DOHH2 (cell line): ENCODE results near the gene ECT2L.

Experiments
- H3F3A ChIP-seq: fragments of 200-600 bp; sonication (generic), shearing (Covaris generic); 2 replicates; pipeline ENCODE4 v1.6.0; 2016; ENCODE audit warnings: antibody characterized with exemption, mild to moderate bottlenecking; ENCODE audit not compliant: control insufficient read depth, insufficient read depth
- H3K27ac ChIP-seq: fragments of 200-600 bp; sonication (generic); 2 replicates; pipeline ENCODE4 v1.5.1; 2014; ENCODE audit warnings: low read depth, mild to moderate bottlenecking, low read length, moderate library complexity
- H3K27me3 ChIP-seq: fragments of 200-600 bp; sonication (generic); 2 replicates; pipeline ENCODE4 v1.6.1; 2014; ENCODE audit warnings: mild to moderate bottlenecking, low read length, mixed read lengths; ENCODE audit not compliant: control insufficient read depth
- H3K36me3 ChIP-seq: fragments of 200-600 bp; sonication (generic); 2 replicates; pipeline ENCODE4 v1.6.1; 2014; ENCODE audit warnings: mild to moderate bottlenecking, low read length, moderate library complexity, mixed read lengths; ENCODE audit not compliant: control insufficient read depth
- H3K4me1 ChIP-seq: fragments of 200-600 bp; sonication (generic); 2 replicates; pipeline ENCODE4 v1.6.1; 2014; ENCODE audit warnings: mild to moderate bottlenecking, low read length, mixed read lengths; ENCODE audit not compliant: control insufficient read depth
- H3K4me2 ChIP-seq: fragments of 200-600 bp; sonication (generic); 2 replicates; pipeline ENCODE4 v1.6.0; 2014; ENCODE audit warnings: mild to moderate bottlenecking, low read length, moderate library complexity
- H3K4me3 ChIP-seq: fragments of 200-600 bp; sonication (generic); 2 replicates; pipeline ENCODE4 v1.5.1; 2014; ENCODE audit warnings: mild to moderate bottlenecking, low read length, mixed read lengths
- H3K79me2 ChIP-seq: fragments of 200-600 bp; sonication (generic); 2 replicates; pipeline ENCODE4 v1.6.1; 2014; ENCODE audit warnings: mild to moderate bottlenecking, low read length, mixed read lengths; ENCODE audit not compliant: control insufficient read depth
- H3K9me2 ChIP-seq: fragments of 200-600 bp; sonication (generic); replicated peaks from 2 replicates; pipeline ENCODE4 v1.6.1; 2014; ENCODE audit warnings: mild to moderate bottlenecking, low read length, mixed read lengths; ENCODE audit not compliant: control insufficient read depth
- H3K9me3 ChIP-seq: fragments of 200-600 bp; sonication (generic); 2 replicates; pipeline ENCODE4 v1.6.1; 2014; ENCODE audit warnings: antibody characterized with exemption, low read length, mixed read lengths; ENCODE audit not compliant: control insufficient read depth, insufficient read depth
- H4K20me1 ChIP-seq: fragments of 200-600 bp; sonication (generic); 2 replicates; pipeline ENCODE4 v1.6.0; 2014; ENCODE audit warnings: low read depth, mild to moderate bottlenecking, antibody characterized with exemption, low read length, moderate library complexity; ENCODE audit not compliant: control insufficient read depth, insufficient read depth
- CTCF ChIP-seq: fragments of 200-600 bp; sonication (generic); IDR thresholded peaks from one replicate; pipeline ENCODE4 v1.5.1; 2014; ENCODE audit warnings: antibody characterized with exemption, mild to moderate bottlenecking, low read depth, low read length; ENCODE audit not compliant: poor library complexity, severe bottlenecking
- EZH2phosphoT487 ChIP-seq: fragments of 200-600 bp; sonication (generic); IDR thresholded peaks from 2 replicates; pipeline ENCODE4 v1.6.1; 2017; ENCODE audit warnings: borderline replicate concordance, mild to moderate bottlenecking, antibody characterized with exemption, low read length, moderate library complexity, mixed read lengths

ECT2L gene

GRCh38 chr6:138765896-138766655 is 29.8 kb upstream of the ECT2L start:
- Histone ChIP-seq H3K79me2 (no peaks in the 10 kb centered on the region), H3K4me3 (no peak overlapping the region), H3K9me2 (no peaks in the 10 kb centered on the region), H4K20me1 (no peaks in the 10 kb centered on the region), H3K36me3 (no peaks in the 10 kb centered on the region), H3K27ac (no peak overlapping the region), H3K27me3 (no peaks in the 10 kb centered on the region), H3F3A (peaks cover 2% of the 10 kb centered on the region; the same call in 1 of the 2 replicates), H3K4me2 (no peak overlapping the region), H3K9me3 (no peaks in the 10 kb centered on the region), H3K4me1 (no peaks in the 10 kb centered on the region)
- TF ChIP-seq CTCF, result peak; percentile 73
- no peak for TF ChIP-seq EZH2phosphoT487

GRCh38 chr6:138769102-138769676 is 26.7 kb upstream of the ECT2L start:
- H3K9me3 ChIP-seq, result no peaks in the 10 kb centered on the region
- no peaks in the 10 kb centered on the region for H3K27me3 ChIP-seq
- TF ChIP-seq EZH2phosphoT487 (no peak), CTCF (no peak)
- peaks cover 13% of the 10 kb centered on the region for H3K79me2 ChIP-seq
- peaks cover 12% of the 10 kb centered on the region for H3K4me1 ChIP-seq
- H3F3A ChIP-seq, result peaks cover 2% of the 10 kb centered on the region; the same call in 1 of the 2 replicates
- H3K9me2 ChIP-seq, result no peaks in the 10 kb centered on the region
- no peaks in the 10 kb centered on the region for H4K20me1 ChIP-seq
- H3K27ac ChIP-seq, result no peak overlapping the region
- no peak overlapping the region for H3K4me3 ChIP-seq
- no peak overlapping the region for H3K4me2 ChIP-seq
- H3K36me3 ChIP-seq, result no peaks in the 10 kb centered on the region

- Histone ChIP-seq H3K4me1 (peaks cover 18% of the 10 kb centered on the region), H3K27me3 (no peaks in the 10 kb centered on the region), H3K9me2 (no peaks in the 10 kb centered on the region), H3K4me3 (peak overlapping the region; percentile 86), H3K9me3 (no peaks in the 10 kb centered on the region), H3K27ac (peak overlapping the region; percentile 83), H3K4me2 (peak overlapping the region; percentile 79), H3K79me2 (peaks cover 18% of the 10 kb centered on the region), H4K20me1 (no peaks in the 10 kb centered on the region), H3F3A (peaks cover 2% of the 10 kb centered on the region; the same call in 1 of the 2 replicates), H3K36me3 (no peaks in the 10 kb centered on the region)
- TF ChIP-seq EZH2phosphoT487 (no peak), CTCF (no peak)
These were observed 23.2 kb upstream of the ECT2L start for GRCh38 chr6:138772596-138773176.
